NB4 (cell line): ENCODE data around the gene SLC15A3.
A peak's percentile ranks its signal among the peaks of the same experiment; 100 is the strongest.

Source experiments
- DNase-seq: peaks from one replicate; pipeline ENCODE4 v3.0.0; 2010; ENCODE audit warnings: low read depth
- H3K4me3 ChIP-seq: one replicate; pipeline ENCODE4 v1.5.1; 2011; ENCODE audit warnings: mild to moderate bottlenecking, low read depth, low read length, moderate library complexity
- MYC ChIP-seq: IDR thresholded peaks from 2 replicates; pipeline ENCODE4 v1.6.1; 2011; ENCODE audit warnings: low read depth, low read length
- POLR2A ChIP-seq: IDR thresholded peaks from 2 replicates; pipeline ENCODE4 v1.6.1; 2011; ENCODE audit warnings: mild to moderate bottlenecking; ENCODE audit not compliant: insufficient read length; ENCODE audit errors: extremely low read depth
- TF ChIP-seq, protein P1 (sequence below): IDR thresholded peaks from one replicate; pipeline ENCODE4 v1.5.1; 2012; ENCODE audit warnings: low read depth, low read length
- TF ChIP-seq, protein P2 (sequence below): IDR thresholded peaks from 2 replicates; pipeline ENCODE4 v1.6.1; 2011; ENCODE audit warnings: low read depth, low read length

The SLC15A3 gene

DNA sequence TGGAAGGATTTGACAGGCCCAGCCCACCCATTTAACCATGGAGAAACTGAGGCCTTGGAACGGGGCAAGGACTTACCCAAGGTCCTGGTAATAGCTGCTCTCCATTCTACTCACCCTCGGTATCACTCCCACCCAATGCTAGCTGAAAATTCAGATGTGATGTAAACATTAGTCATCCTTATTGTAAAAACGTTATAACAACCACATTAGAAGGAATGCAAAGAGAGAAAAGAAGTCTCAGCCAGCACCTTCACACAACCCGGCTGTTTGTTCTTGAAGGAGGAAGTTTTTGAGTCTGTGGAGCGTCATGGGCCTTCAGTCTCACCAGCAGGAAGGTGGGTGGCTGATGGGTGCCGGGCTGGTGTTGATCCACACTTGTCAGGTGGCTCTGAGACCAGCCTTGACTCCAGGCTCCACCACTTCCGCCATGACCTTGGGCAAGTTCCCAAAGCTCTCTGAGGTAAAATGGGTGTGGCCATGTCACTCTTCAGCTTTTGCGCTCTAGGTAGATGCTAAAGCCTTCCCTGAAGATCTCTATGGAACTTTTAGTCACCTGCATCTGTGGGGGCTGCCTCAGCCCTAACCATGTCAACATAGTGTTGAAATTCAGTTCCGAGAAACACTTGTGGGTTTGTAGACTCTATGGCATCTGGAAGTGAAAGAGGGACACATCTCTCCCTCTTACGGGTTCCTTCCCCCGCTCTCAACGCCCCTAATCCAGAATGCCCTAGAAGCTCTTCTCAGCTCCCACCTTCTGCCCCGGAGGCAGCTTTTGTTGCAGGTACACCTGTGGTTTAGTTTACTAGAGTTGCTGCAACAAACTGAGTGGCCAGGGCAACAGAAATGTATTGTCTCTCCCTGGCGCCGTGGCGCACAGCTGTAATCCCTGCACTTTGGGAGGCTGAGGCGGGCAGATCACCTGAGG is 34.3 kb upstream of the SLC15A3 start:
- DNase-seq, result peak; percentile 68
- TF ChIP-seq, protein P1, sequence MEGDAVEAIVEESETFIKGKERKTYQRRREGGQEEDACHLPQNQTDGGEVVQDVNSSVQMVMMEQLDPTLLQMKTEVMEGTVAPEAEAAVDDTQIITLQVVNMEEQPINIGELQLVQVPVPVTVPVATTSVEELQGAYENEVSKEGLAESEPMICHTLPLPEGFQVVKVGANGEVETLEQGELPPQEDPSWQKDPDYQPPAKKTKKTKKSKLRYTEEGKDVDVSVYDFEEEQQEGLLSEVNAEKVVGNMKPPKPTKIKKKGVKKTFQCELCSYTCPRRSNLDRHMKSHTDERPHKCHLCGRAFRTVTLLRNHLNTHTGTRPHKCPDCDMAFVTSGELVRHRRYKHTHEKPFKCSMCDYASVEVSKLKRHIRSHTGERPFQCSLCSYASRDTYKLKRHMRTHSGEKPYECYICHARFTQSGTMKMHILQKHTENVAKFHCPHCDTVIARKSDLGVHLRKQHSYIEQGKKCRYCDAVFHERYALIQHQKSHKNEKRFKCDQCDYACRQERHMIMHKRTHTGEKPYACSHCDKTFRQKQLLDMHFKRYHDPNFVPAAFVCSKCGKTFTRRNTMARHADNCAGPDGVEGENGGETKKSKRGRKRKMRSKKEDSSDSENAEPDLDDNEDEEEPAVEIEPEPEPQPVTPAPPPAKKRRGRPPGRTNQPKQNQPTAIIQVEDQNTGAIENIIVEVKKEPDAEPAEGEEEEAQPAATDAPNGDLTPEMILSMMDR, result no peak
- TF ChIP-seq, protein P2, sequence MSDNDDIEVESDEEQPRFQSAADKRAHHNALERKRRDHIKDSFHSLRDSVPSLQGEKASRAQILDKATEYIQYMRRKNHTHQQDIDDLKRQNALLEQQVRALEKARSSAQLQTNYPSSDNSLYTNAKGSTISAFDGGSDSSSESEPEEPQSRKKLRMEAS, result no peak
- no peak for TF ChIP-seq MYC
- no peak for TF ChIP-seq POLR2A
- no peak overlapping the region for H3K4me3 ChIP-seq

DNA sequence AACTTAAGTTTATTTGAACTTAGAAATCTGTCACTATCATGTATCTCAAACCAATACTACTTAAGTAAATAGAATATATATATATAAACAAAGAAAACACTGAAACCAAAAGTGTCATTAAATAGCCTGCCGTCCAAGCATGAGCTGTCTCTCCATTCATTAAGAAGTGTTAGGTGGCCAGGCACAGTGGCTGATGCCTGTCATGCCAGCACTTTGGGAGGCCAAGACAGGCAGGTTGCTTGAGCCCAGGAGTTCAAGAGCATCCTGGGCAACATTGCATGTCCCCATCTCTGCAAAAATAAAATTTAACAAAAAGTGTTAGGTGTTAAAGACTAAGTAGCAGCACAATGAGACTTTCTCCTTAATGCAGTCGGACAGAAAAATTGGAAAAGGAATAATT is 33.5 kb upstream of the SLC15A3 start:
- no peak overlapping the region for H3K4me3 ChIP-seq
- no peak for DNase-seq
- no peak for TF ChIP-seq MYC
- no peak for TF ChIP-seq POLR2A
- TF ChIP-seq, protein P1, result no peak
- TF ChIP-seq, protein P2, result no peak

DNA sequence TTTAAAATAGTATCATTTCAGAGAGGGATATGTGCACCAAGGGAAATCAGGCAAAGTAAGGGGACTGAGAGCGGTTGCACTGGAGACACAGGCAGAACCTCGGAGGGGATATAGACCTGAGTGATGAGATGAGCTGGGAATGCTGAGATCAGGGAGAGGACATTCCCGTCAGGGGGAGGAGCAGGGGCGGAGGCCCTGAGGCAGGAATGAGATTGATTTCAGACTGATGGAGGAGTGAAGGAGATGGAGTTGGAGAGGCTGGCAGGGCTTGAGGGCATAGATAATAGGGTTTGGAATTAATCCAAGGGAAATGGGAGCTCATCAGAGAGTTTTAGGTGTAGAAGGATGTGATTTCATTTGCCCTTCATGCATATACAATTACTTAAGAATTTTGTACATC is 32.7 kb upstream of the SLC15A3 start:
- no peak for TF ChIP-seq MYC
- no peak for TF ChIP-seq POLR2A
- TF ChIP-seq, protein P2, result no peak
- TF ChIP-seq, protein P1, result no peak
- DNase-seq, result no peak
- no peak overlapping the region for H3K4me3 ChIP-seq

DNA sequence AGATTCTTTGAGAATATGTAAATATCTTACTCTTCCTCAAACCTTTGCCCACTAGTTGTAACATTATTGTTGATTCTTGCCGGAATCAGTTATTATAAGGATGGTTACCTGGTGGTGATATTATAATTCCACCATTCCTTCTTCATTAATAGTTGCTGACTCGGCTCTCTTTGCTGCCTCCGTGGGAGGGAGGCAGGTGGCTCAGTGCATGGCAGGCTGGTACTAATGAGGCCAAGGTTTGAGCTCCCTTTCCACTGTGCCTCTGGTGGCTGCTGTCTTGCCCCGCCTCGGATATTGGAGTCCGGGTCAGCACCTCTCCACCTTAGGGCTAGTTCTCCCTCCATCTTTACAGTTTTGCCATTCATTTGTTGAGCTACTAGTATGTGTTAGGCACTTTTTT is 32.2 kb upstream of the SLC15A3 start:
- TF ChIP-seq, protein P2, result no peak
- TF ChIP-seq POLR2A (no peak), MYC (no peak)
- TF ChIP-seq, protein P1, result no peak
- H3K4me3 ChIP-seq, result no peak overlapping the region
- no peak for DNase-seq

DNA sequence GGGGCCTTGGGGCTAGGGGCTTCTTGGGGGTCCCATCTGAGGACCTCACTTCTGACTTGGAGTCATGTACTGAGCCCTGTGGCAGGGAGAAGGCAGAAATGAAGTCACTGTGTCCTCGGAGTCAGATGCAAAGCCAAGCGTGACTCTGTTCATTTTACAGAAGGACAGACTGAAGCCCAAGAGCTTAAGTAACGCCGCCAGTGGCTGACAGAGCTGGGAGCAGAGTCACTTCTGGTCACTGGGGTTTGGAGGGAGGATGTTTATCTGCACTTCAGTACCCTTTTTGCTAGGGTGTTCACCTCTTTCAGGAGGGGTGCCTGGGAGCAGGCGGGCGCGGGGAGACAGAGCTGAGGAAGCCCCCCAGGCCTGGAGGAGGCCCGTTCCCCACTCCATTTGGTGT is 30.2 kb upstream of the SLC15A3 start:
- H3K4me3 ChIP-seq, result no peak overlapping the region
- no peak for DNase-seq
- TF ChIP-seq, protein P2, result no peak
- TF ChIP-seq MYC, result no peak
- TF ChIP-seq, protein P1, result no peak
- TF ChIP-seq POLR2A, result no peak
